Hippocampal formation (tissue), 2 donors: ENCODE data around the gene CNPY4.

Source experiments
- DNase-seq, 2 donors: peaks; one replicate each; lab custom pipeline; 2025; lab: John Stamatoyannopoulos, UW

CNPY4 gene

GRCh38 chr7:100148559-100149328 is 29.3 kb downstream of the CNPY4 start, which contains the start of gene LAMTOR4:
Gene LAMTOR4 (plus strand): TSS chr7:100148918. CDS start chr7:100148973, 55 bp downstream.
- peak; percentile 99 for DNase-seq

DNA sequence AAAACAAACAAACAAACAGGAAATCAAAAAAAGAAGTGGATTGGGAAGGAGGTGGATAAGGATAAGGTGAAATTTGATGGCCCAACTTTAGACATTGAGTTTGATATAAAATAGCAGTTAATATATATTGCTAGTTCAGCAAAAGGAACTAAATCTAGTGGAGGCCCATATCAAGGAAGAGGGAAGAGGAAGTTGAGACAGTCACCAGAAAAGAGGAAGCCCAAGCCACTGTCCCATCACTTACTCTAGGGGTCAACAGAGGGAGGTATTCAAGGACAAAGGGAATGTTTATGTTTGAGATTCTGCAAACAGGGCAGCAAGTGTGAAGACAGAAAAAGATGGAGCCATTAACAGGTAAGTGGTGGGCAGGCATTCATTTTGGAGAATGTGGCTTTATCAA is 33.0 kb downstream of the CNPY4 start:
- no peak for DNase-seq

DNA sequence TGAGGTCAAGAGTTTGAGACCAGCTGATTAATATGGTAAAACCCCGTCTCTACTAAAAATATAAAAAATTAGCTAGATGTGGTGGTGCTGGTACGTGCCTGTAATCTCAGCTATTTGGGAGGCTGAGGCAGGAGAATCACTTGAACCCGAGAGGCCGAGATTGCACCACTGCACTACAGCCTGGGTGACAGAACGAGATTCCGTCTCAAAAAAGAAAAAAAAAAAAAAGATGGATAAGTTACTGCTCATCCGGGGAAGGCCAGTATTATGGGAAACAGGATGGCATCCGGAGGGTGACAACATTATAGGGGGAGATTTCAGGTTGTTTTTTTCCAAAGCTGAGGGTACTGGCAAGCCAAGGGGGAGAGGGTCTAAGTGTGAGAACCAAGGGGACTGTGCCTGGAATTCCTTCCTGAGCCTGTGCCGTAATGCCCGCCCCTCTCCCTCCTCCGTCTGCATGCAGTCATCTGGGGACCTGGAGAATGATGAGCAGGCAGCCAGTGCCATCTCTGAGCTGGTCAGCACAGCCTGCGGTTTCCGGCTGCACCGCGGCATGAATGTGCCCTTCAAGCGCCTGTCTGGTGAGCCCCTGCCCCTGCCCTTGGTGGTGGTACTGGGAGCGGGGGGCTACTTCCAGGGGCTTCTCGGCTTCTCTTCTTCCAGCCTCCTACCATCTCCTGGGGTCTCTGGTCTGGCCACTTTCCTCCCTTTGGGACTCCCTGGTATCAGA is 33.7 kb downstream of the CNPY4 start:
- DNase-seq = no peak

GRCh38 chr7:100153708-100154535 is 34.5 kb downstream of the CNPY4 start:
- DNase-seq = no peak

DNA sequence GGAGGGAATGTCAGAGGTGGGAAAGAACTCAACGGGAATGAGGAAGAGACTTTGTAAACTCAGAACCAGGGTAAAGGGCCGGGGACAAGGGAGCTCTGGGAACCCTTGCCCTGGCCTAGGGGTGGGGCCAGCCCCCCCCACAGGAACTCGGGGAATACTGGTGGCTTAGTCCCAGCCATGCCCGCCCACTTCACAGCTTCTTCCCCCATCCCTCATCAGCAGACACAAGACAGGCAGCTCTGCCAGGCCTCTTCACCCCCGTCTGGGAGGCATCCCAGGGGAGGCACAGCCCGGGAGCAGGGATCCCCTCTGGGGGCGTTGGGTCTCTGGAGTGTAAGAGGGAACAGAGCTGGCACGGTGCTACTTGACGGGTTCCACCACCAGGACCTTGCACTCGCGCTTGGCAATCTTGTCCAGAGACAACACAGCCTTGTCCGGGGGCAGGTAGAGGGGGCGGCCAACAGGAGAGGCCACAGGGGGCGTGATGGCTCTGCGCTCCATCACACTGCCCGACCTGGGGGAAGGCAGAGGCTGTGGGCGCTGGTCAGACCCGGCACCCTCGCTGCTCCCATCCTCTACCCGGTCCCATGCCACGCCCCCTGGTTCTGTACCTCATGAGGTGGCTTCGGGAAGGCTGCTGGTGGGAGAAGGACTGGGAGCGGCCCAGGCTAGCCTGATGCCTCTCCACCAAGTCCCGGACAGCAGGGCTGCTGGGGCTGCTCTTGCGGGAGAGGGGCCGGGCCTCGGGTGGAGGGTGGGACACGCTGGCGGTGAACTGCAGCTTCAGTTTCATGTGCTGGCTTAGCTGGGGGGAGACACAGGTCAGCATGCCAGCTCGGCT is 35.4 kb downstream of the CNPY4 start:
- no peak for DNase-seq

DNA sequence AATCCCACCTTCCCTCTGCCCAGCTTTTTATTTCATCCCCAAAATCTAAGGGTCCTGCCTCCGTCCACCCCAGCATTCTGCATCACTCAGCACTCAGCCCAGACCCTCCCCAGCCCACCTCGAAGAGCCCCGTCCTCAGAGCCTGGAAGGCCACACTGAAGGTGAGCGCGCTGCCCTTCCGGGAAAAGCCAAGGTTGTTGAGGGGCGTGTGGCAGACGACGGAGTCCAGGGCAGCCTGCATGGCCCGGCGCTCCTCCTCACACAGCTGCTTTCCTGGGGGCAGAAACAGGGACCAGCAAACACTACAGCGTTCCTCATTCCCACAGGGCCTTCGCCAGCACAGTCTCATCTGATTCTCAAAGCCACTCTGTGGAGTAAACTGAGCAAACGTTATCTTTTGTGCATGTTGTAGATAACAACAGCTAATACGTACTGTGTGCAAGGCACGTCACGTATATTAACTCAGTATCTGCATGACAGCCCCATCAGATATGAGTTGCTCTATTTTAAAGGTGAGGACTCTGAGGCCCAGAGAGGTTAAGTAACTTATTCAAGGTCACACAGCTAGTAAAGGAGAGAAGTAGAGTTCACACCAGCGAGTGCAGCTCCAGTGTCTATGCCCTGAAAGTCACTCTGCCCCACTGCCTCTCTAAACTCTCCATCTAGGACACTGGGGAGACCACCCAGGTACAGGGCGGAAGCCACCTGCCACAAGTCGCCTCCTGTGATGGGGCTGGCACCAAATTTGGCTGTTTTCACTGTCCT is 36.3 kb downstream of the CNPY4 start:
- DNase-seq = no peak

DNA sequence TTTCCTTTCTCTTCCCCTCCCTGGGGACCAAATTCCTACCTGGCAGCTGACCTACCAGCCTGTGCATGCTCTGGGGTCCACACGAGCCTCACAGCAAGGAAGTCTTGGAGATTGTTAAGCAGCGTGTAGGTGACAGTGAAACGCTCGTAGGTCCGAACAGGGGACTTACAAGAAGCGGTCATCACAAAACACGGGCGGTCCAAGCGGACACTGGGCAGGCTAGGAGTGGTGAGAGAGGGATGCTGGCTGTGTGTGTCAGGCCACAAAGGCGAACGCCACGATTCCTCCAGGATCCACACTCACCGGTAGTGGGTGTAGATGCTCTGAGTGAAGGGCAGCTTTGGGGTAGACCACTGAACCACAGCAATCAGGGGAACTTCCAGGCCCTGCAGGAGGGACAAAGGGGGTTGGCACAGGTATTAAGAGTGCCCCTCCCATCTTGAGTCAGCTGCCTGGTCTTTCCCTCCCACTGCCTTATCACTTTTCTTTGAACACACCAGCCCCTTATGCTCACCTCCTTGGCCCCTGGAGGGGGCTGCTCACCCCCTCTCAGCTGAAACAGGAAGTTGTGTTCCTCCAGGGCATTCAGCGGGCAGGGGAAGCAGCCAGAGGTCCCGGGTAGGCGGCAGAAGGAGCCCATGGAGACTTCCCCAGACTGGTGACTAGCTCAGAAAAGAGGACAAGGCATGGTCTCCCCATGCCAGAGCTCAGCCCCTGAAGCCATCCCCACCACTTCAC is 37.1 kb downstream of the CNPY4 start:
- DNase-seq = no peak

DNA sequence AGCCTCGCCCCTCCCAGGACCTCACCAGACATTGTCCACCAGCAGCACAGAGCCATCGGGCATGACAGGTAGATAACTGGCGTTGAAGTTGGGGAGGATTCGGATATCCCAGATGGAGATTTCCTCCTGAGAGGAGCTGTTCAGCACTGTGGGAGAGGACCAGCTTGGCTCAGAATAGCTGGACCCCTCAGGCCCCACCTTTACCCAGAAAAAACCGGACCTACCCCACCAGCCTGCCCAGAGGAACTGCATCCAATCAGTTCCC is 37.6 kb downstream of the CNPY4 start:
- DNase-seq = no peak

- DNase-seq = no peak
Measured at GRCh38 chr7:100157334-100158228, 38.1 kb downstream of the CNPY4 start.

DNA sequence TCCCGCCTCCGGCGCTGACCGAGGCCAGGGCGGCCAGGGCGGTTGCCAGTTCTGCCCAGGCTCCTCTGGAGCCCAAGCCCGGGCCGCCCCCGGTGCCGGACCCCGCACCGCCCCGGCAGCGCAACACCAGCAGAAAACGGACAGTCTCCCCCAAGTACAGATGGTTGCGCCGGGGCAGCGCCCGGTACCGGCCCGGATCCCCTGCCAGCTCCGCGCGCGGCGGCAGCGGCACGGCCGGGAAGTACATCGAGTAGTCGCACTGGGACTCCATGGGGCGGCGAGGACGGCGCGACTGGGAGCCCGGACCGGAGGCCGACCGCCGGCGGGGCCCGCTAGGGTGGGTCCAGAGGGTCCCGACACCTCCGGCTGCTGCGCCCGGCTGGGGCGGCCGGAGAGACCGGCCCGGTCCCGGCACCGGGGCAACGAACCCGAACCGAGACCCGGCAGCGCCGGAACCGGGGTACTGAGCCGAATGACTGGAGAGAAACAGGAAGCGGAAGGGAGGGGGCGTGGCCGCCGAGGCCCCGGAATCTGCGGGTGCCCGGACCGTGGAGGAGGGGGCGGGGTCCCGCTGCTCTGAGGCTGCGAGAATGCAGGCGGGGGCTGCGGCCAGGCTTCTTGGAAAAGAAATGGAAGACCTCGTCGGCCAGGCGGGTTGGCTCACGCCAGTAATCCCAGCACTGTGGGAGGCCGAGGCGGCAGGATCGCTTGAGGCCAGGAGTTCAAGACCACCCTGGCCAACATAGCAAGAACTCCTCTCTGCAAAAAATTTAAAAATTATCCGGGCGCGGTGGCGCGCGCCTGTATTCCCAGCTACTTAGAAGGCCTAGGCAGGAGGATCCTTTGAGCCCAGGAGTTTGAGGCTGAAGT is 39.0 kb downstream of the CNPY4 start, which contains the start of gene TRAPPC14:
TRAPPC14 (minus strand) TSS at position 495 of the 870 bp plus-strand sequence; CDS start at position 271, 224 bp downstream.
- DNase-seq = peak; percentile 52 to 85

DNA sequence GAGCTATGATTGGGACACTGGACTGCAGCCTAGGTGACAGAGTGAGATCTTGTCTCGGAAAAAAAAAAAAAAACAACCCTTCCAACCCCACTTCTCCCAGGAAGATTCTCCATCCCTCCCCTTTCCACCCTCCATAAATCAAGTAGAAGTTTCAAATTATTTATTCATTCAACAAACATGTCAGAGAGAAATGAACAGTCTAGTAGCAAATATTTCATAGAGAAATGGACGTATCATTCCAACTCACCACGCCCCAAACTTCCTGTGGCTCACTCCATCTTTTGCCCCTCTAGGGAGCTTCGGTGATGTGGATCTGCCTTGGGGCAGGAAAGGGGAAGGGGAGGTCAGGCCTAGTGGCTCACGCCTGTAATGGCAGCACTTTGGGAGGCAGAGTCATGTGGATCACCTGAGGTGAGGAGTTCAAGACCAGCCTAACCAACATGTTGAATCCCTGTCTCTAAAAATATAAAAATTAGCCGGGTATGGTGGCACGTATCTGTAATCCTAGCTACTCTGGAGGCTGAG is 39.7 kb downstream of the CNPY4 start:
- DNase-seq = no peak

GRCh38 chr7:100160067-100160466 is 40.6 kb downstream of the CNPY4 start:
- DNase-seq = no peak

DNA sequence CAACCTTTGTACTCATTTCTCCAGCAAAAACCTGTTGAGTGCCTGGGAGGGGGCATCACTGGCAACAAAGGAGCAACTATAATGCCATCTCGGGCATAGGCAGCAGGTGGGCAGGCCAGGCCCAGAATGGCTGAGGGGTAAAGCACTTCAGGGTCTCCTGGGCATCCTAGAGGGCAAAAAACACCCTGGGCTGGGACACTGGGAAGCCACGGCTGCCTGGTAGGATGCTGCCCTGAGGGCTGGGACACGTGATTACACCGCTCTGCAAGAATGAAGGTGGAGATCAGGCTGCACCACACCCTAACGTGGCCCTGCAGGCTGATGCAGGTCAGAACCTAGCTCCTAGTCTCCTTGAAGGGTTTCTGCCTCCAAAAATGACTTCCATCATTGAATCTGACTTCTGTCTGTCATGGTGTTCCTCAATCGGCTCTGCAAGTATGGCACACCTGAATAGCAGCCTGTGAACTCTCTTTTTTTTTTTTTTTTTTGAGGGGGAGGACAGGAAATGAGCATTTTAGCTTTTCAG is 43.6 kb downstream of the CNPY4 start:
- DNase-seq = no peak

DNA sequence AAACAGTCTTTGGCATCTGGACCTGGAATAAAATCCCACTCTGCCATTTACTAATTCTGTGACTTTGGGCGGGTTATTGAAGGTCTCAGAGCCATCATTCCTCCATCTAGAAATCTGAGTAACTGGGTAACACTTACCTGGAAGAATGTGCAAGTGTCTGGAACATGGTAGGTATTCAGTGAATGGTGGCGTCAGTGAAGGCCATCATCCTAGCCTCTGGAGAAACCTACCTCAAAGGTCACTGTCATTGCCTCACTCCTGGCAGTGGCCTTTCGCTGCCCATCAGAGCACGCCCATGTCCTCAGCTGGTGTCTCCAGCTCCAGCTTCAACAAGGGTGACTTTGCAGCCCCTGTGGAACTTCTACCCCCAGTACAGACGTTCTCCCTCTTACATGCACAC is 44.4 kb downstream of the CNPY4 start:
- DNase-seq = no peak

DNA sequence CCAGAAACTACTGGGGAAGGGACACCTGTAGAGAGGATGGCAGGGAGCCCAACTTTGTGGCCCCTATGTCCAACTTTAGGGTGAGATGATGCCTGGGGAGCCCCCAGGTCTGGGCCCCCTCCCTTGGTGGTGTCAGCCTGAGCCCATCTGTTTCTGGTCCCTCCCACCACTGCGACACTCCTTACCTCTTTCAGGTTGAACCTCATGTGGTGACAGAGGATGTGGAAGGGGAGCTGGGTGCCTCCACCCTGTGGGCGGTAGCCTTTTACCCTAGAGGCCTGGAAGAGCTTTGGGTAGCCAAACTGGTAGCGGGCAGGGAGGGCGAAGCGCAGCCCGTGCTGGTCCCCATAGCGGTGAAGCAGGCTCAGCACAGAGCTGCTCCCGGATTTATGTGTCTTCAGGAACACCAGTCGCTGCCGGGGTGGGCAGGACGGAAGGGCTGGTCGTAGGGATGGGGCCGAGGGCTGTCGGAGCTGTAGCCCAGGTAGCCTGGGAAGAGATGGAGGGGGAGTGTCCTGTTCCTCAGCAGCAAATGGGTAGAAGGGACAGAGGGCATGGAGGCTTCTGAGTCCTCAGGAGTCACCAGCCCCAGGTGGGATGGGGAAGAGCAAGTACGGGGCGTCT is 47.0 kb downstream of the CNPY4 start:
- no peak for DNase-seq

DNA sequence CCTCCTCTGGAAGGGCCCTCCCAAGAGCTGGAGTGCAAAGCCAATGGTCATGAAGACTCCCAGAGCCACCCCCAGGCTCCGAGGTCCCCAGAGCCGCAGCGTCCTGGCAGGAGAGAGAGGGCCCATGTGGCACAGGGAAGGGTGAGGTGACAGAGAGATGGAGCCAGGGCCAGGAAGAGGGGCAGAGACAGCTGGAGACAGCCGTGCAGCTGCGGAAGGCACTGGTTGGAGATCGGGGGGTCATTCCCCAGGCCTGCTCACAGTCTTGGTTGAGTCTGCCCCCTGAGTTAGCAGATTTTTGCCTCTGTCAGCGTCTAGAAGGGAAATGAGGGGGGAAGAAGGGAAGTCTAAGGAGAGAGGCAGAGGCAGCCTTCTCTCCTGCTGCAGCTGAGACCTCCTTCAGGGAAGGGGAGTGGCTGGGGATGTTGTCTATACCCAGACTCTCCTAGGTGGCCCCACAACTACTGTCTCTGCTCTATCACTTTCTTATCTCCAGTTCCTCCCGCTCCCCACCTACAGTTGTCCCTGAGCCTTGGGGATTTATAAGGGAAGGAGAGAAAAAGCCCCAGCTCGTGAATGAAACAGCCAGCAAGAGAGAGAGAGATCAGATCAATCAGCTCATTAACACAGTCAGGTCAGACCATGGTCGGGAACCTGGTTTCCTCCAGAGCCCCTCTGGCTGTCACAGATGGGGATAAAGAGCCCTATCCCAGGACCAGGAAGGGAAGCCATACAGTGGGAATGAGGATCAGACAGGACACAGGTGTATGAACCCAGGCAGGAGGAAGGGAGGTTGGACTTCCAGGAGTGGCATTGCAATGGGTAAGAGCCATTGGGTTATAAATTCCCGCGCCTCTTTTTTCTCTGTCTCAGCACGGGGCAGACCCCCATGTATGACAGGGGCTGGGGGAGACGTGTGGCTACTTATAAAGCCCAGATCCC is 47.8 kb downstream of the CNPY4 start:
- no peak for DNase-seq
